SU-DHL-6 (cell line): ENCODE results near the gene MSANTD3.

Experiments used
- EZH2phosphoT487 ChIP-seq: fragments of 200-600 bp; sonication (generic), shearing (Covaris generic); conservative IDR thresholded peaks from 2 replicates; pipeline ENCODE4 v1.6.1; 2018; ENCODE audit warnings: mild to moderate bottlenecking, antibody characterized with exemption, low read length, moderate library complexity, mixed read lengths
- TF ChIP-seq, protein P1 (sequence below): fragments of 200-600 bp; sonication (generic); IDR thresholded peaks from one replicate; pipeline ENCODE4 v1.5.1; 2017; ENCODE audit warnings: antibody characterized with exemption, mild to moderate bottlenecking, low read length, moderate library complexity; ENCODE audit not compliant: insufficient read depth, poor library complexity, severe bottlenecking

DNA sequence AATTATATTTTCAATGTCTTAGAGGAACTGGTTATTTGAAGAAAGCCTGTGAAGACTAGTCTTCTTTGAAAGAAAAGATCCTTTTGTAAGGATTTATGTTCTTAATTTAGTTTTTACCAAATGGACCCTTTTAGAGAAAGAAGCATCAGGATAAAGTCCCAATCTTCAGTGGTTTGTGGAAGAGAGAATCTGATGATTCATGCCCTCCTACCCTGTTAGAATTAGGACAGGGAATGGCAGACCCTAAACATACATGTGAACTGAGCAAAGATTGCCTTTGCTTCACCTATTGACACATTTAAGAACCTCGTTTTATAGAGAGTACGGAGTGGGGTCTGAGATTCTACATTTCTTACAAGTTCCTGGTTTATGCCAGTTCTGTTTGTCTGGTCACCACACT lies 26.0 kb downstream of the MSANTD3 start:
- TF ChIP-seq, protein P1, sequence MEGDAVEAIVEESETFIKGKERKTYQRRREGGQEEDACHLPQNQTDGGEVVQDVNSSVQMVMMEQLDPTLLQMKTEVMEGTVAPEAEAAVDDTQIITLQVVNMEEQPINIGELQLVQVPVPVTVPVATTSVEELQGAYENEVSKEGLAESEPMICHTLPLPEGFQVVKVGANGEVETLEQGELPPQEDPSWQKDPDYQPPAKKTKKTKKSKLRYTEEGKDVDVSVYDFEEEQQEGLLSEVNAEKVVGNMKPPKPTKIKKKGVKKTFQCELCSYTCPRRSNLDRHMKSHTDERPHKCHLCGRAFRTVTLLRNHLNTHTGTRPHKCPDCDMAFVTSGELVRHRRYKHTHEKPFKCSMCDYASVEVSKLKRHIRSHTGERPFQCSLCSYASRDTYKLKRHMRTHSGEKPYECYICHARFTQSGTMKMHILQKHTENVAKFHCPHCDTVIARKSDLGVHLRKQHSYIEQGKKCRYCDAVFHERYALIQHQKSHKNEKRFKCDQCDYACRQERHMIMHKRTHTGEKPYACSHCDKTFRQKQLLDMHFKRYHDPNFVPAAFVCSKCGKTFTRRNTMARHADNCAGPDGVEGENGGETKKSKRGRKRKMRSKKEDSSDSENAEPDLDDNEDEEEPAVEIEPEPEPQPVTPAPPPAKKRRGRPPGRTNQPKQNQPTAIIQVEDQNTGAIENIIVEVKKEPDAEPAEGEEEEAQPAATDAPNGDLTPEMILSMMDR = no peak
- no peak for TF ChIP-seq EZH2phosphoT487
